Activated CD8-positive, alpha-beta T cell treated with anti-CD3 and anti-CD28 coated beads for 36 hours (primary cell): Measurements from ENCODE around the gene TCAP. TPM values are rescaled to one million over a fixed set of nuclear protein-coding genes. Genes with fewer than 3 reads are reported as not detected.

ENCODE experiments used
- ATAC-seq: fragments of 200-7000 bp; cut with Tn5 transposase; one replicate; pipeline ENCODE4 v1.10.0; 2021; ENCODE audit warnings: mild to moderate bottlenecking, moderate library complexity
- CTCF ChIA-PET: fragments of 350-600 bp; sonication (Branson Sonifier 250); formaldehyde crosslinking; loops from one replicate; lab custom pipeline; 2021; ENCODE audit warnings: antibody characterized with exemption; lab: Charles Lee
- POLR2A ChIA-PET: fragments of 350-600 bp; sonication (Branson Sonifier 250); formaldehyde crosslinking; loops from one replicate; lab custom pipeline; 2021; ENCODE audit warnings: antibody characterized with exemption; lab: Charles Lee
- DNase-seq: peaks from one replicate; pipeline ENCODE4 v3.0.0-alpha.2; 2020
- H3K27ac Mint-ChIP-seq: one replicate; pipeline ENCODE4 v1.8.0; 2021; ENCODE audit warnings: mild to moderate bottlenecking, mixed read lengths
- H3K27me3 Mint-ChIP-seq: one replicate; pipeline ENCODE4 v1.8.0; 2021; ENCODE audit warnings: mixed read lengths
- H3K36me3 Mint-ChIP-seq: one replicate; pipeline ENCODE4 v1.8.0; 2021; ENCODE audit warnings: low read depth, mixed read lengths
- H3K4me1 Mint-ChIP-seq: one replicate; pipeline ENCODE4 v1.8.0; 2021; ENCODE audit warnings: low read depth, mixed read lengths
- H3K4me3 Mint-ChIP-seq: one replicate; pipeline ENCODE4 v1.8.0; 2021; ENCODE audit warnings: mild to moderate bottlenecking, moderate library complexity, mixed read lengths
- H3K9me3 Mint-ChIP-seq: one replicate; pipeline ENCODE4 v1.8.0; 2021; ENCODE audit warnings: mixed read lengths
- CTCF ChIP-seq: fragments of 200-600 bp; IDR thresholded peaks from one replicate; pipeline ENCODE4 v1.8.0; 2022; ENCODE audit warnings: antibody characterized with exemption, mild to moderate bottlenecking
- intact Hi-C: fragments of 100-400 bp; cut with micrococcal nuclease; formaldehyde crosslinking; loops from one replicate; pipeline ENCODE4 v1.10.0; 2022
- total RNA-seq, 2 experiments: library from RNA; stranded (reverse); gene quantifications; one replicate each; pipeline ENCODE4 v1.2.3, GENCODE V29; 2021

The TCAP gene
- total RNA-seq, 2 experiments from 2014 or later: 0.95 to 1.3 TPM

- DNase-seq (no peak), ATAC-seq (no peak)
- intact Hi-C loops: no loop called here
- H3K4me3 Mint-ChIP-seq: no peak overlapping the region
- POLR2A ChIA-PET: interaction anchor here (0.8 kb wide), 1 partner anchor 37 kb away, joined by 3 read pairs; no protein-coding TSS in a partner anchor
- H3K36me3 Mint-ChIP-seq: peaks cover 7% of the 10 kb centered on the region
- CTCF ChIA-PET: interaction anchor here (0.9 to 1.7 kb wide), 4 partner anchors 10 to 42 kb away, joined by 3 to 6 read pairs (median 5); partner anchors contain the start of gene PNMT
- H3K4me1 Mint-ChIP-seq: peaks cover 30% of the 10 kb centered on the region
- H3K27ac Mint-ChIP-seq: no peak overlapping the region
- no peak for TF ChIP-seq CTCF
- H3K9me3 Mint-ChIP-seq: no peaks in the 10 kb centered on the region
- H3K27me3 Mint-ChIP-seq: no peaks in the 10 kb centered on the region
Measured at GRCh38 chr17:39658346-39658745, 6.8 kb upstream of the TCAP start.

GRCh38 chr17:39658760-39659159 is 6.4 kb upstream of the TCAP start:
- Mint-ChIP-seq H3K27ac (no peak overlapping the region), H3K36me3 (peaks cover 7% of the 10 kb centered on the region), H3K4me1 (peaks cover 28% of the 10 kb centered on the region), H3K4me3 (no peak overlapping the region), H3K27me3 (no peaks in the 10 kb centered on the region), H3K9me3 (no peaks in the 10 kb centered on the region)
- ATAC-seq: no peak
- intact Hi-C loops: no loop called here
- ChIA-PET POLR2A (interaction anchor here (0.8 kb wide), 1 partner anchor 37 kb away, joined by 3 read pairs; no protein-coding TSS in a partner anchor), CTCF (interaction anchor here (0.9 to 1.7 kb wide), 3 partner anchors 10 to 42 kb away, joined by 3 to 6 read pairs (median 6); partner anchors contain the start of gene PNMT)
- TF ChIP-seq CTCF: no peak
- no peak for DNase-seq

GRCh38 chr17:39659279-39660010 is 5.7 kb upstream of the TCAP start:
- Mint-ChIP-seq H3K36me3 (peaks cover 4% of the 10 kb centered on the region), H3K9me3 (no peaks in the 10 kb centered on the region), H3K27ac (peak overlapping the region; percentile 80), H3K27me3 (no peaks in the 10 kb centered on the region), H3K4me3 (no peak overlapping the region), H3K4me1 (peaks cover 25% of the 10 kb centered on the region)
- intact Hi-C loops: no loop called here
- POLR2A ChIA-PET: interaction anchor here (0.9 to 1.1 kb wide), 3 partner anchors 9 to 28 kb away, joined by 3 to 5 read pairs (median 3); partner anchors contain the start of gene PGAP3
- CTCF ChIA-PET: interaction anchor here (1.1 to 1.6 kb wide), 3 partner anchors 9 to 38 kb away, joined by 4 to 6 read pairs (median 4); no protein-coding TSS in a partner anchor
- no peak for ATAC-seq
- DNase-seq: no peak
- TF ChIP-seq CTCF: no peak

- no peak for TF ChIP-seq CTCF
- H3K27me3 Mint-ChIP-seq: no peaks in the 10 kb centered on the region
- H3K27ac Mint-ChIP-seq: no peak overlapping the region
- POLR2A ChIA-PET: interaction anchor here (0.9 to 1.1 kb wide), 3 partner anchors 10 to 28 kb away, joined by 3 to 5 read pairs (median 3); partner anchors contain the start of gene PGAP3
- H3K9me3 Mint-ChIP-seq: no peaks in the 10 kb centered on the region
- no peak overlapping the region for H3K4me3 Mint-ChIP-seq
- DNase-seq: no peak
- H3K36me3 Mint-ChIP-seq: peaks cover 4% of the 10 kb centered on the region
- no peak for ATAC-seq
- peaks cover 22% of the 10 kb centered on the region for H3K4me1 Mint-ChIP-seq
- CTCF ChIA-PET: interaction anchor here (1.1 to 1.6 kb wide), 3 partner anchors 9 to 38 kb away, joined by 4 to 6 read pairs (median 4); no protein-coding TSS in a partner anchor
- intact Hi-C loops: no loop called here
Measured at GRCh38 chr17:39660011-39660360, 5.2 kb upstream of the TCAP start.
